Natural killer cell treated with Interleukin-12 subunit alpha and Interleukin-12 subunit beta and Interleukin-15 and Interleukin-18, amount 100 ng/mL, for 72 hours (primary cell): ENCODE results near the gene RPS18. TPM values are rescaled to one million over a fixed set of nuclear protein-coding genes. Genes with fewer than 3 reads are reported as not detected.

ENCODE experiments used
- ATAC-seq, 2 donors: fragments of 150-1000 bp; cut with Tn5 transposase in 1 of 2; sonication (Bioruptor Pico), chemical (Tn5 transposase) in 1 of 2; 2 replicates each; pipeline ENCODE4 v1.10.0; 2021
- DNase-seq: peaks from one replicate; pipeline ENCODE4 v3.0.0; 2022; ENCODE audit warnings: low spot score
- H3K27ac Mint-ChIP-seq, 2 donors: 1 replicate in 1 of 2; 2 replicates in 1 of 2; pipeline ENCODE4 v1.8.0; 2022; ENCODE audit warnings: mixed read lengths in 2 of 2, mild to moderate bottlenecking in 1 of 2, moderate library complexity in 1 of 2
- H3K27me3 Mint-ChIP-seq, 2 donors: 1 replicate in 1 of 2; 2 replicates in 1 of 2; pipeline ENCODE4 v1.8.0; 2022; ENCODE audit warnings: mixed read lengths in 2 of 2
- H3K36me3 Mint-ChIP-seq: one replicate; pipeline ENCODE4 v1.8.0; 2022; ENCODE audit warnings: mixed read lengths
- H3K4me1 Mint-ChIP-seq, 2 donors: 1 replicate in 1 of 2; 2 replicates in 1 of 2; pipeline ENCODE4 v1.8.0; 2022; ENCODE audit warnings: low read depth in 2 of 2, mixed read lengths in 2 of 2, mild to moderate bottlenecking in 1 of 2
- H3K4me3 Mint-ChIP-seq: one replicate; pipeline ENCODE4 v1.8.0; 2022; ENCODE audit warnings: mixed read lengths
- H3K9me3 Mint-ChIP-seq: 2 replicates; pipeline ENCODE4 v1.8.0; 2022; ENCODE audit warnings: mixed read lengths
- total RNA-seq, 2 donors: library from RNA; stranded (reverse); gene quantifications; one replicate each; pipeline ENCODE4 v1.2.3, GENCODE V29; 2022

Gene RPS18
- total RNA-seq, 2 donors from 2014 or later, result 1,431 to 1,446 TPM

- H3K36me3 Mint-ChIP-seq, result peaks cover 22% of the 10 kb centered on the region
- no peak for ATAC-seq
- no peaks in the 10 kb centered on the region for H3K9me3 Mint-ChIP-seq
- H3K4me3 Mint-ChIP-seq, result no peak overlapping the region
- H3K27ac Mint-ChIP-seq, result peak overlapping the region in 1 of 2 donors; percentile 81
- H3K4me1 Mint-ChIP-seq, result peaks cover 35 to 46% of the 10 kb centered on the region in 2 donors
- H3K27me3 Mint-ChIP-seq, result no peaks in the 10 kb centered on the region
- DNase-seq, result peak; percentile 41
Measured at GRCh38 chr6:33304216-33304615, 32.3 kb downstream of the RPS18 start.

- no peak for ATAC-seq
- no peak for DNase-seq
- peaks cover 26 to 37% of the 10 kb centered on the region in 2 donors for H3K4me1 Mint-ChIP-seq
- peak overlapping the region in 1 of 2 donors; percentile 81 for H3K27ac Mint-ChIP-seq
- H3K27me3 Mint-ChIP-seq, result no peaks in the 10 kb centered on the region
- peaks cover 17% of the 10 kb centered on the region for H3K36me3 Mint-ChIP-seq
- H3K9me3 Mint-ChIP-seq, result no peaks in the 10 kb centered on the region
- no peak overlapping the region for H3K4me3 Mint-ChIP-seq
Measured at GRCh38 chr6:33305052-33305451, 33.2 kb downstream of the RPS18 start.

- peaks cover 16% of the 10 kb centered on the region for H3K36me3 Mint-ChIP-seq
- ATAC-seq (no peak), DNase-seq (no peak)
- H3K27ac Mint-ChIP-seq, result peak overlapping the region in 1 of 2 donors; percentile 34
- H3K27me3 Mint-ChIP-seq, result no peaks in the 10 kb centered on the region
- peaks cover 22 to 35% of the 10 kb centered on the region in 2 donors for H3K4me1 Mint-ChIP-seq
- no peak overlapping the region for H3K4me3 Mint-ChIP-seq
- no peaks in the 10 kb centered on the region for H3K9me3 Mint-ChIP-seq
Measured at GRCh38 chr6:33306356-33306755, 34.5 kb downstream of the RPS18 start.

GRCh38 chr6:33312361-33313104 lies 40.7 kb downstream of the RPS18 start:
- H3K4me3 Mint-ChIP-seq, result peak overlapping the region; percentile 97
- peaks cover 38 to 44% of the 10 kb centered on the region in 2 donors for H3K4me1 Mint-ChIP-seq
- no peaks in the 10 kb centered on the region for H3K27me3 Mint-ChIP-seq
- H3K27ac Mint-ChIP-seq, result peak overlapping the region; percentile 95 to 97
- H3K9me3 Mint-ChIP-seq, result no peaks in the 10 kb centered on the region
- DNase-seq, result peak; percentile 83
- peak; percentile 29 to 47 for ATAC-seq
- H3K36me3 Mint-ChIP-seq, result peaks cover 7% of the 10 kb centered on the region

- Mint-ChIP-seq H3K9me3 (no peaks in the 10 kb centered on the region), H3K27me3 (no peaks in the 10 kb centered on the region), H3K4me1 (peaks cover 44 to 49% of the 10 kb centered on the region in 2 donors), H3K36me3 (peaks cover 9% of the 10 kb centered on the region), H3K27ac (peak overlapping the region; percentile 95 to 97), H3K4me3 (peak overlapping the region; percentile 97)
- ATAC-seq, result peak; percentile 2 to 31
- DNase-seq, result peak; percentile 77
Measured at GRCh38 chr6:33313105-33313708, 41.3 kb downstream of the RPS18 start.

GRCh38 chr6:33313709-33314514 lies 42.0 kb downstream of the RPS18 start, which contains the start of gene TAPBP:
TAPBP (minus strand) TSS chr6:33314078; CDS start chr6:33314041, 37 bp downstream.
- Mint-ChIP-seq H3K4me3 (peak within 1 kb of the TSS; percentile 97), H3K9me3 (no peaks in the 10 kb centered on the region), H3K36me3 (peaks cover 10% of the 10 kb centered on the region), H3K27ac (peak within 1 kb of the TSS; percentile 95 to 97), H3K27me3 (no peaks in the 10 kb centered on the region), H3K4me1 (peaks cover 44 to 51% of the 10 kb centered on the region in 2 donors)
- DNase-seq (peak; percentile 93), ATAC-seq (peak; percentile 68 to 78)

GRCh38 chr6:33314515-33314942 lies 42.7 kb downstream of the RPS18 start:
- H3K36me3 Mint-ChIP-seq, result peaks cover 14% of the 10 kb centered on the region
- peak; percentile 82 for DNase-seq
- H3K27me3 Mint-ChIP-seq, result no peaks in the 10 kb centered on the region
- H3K4me1 Mint-ChIP-seq, result peaks cover 50 to 58% of the 10 kb centered on the region in 2 donors
- peak overlapping the region; percentile 95 to 97 for H3K27ac Mint-ChIP-seq
- peak overlapping the region; percentile 97 for H3K4me3 Mint-ChIP-seq
- H3K9me3 Mint-ChIP-seq, result no peaks in the 10 kb centered on the region
- peak; percentile 44 to 50 for ATAC-seq

GRCh38 chr6:33314943-33315792 lies 43.3 kb downstream of the RPS18 start:
- DNase-seq, result peak; percentile 66
- Mint-ChIP-seq H3K27me3 (no peaks in the 10 kb centered on the region), H3K4me1 (peaks cover 56 to 64% of the 10 kb centered on the region in 2 donors)

GRCh38 chr6:33315793-33316602 lies 44.1 kb downstream of the RPS18 start:
- H3K27ac Mint-ChIP-seq, result peak overlapping the region; percentile 95 to 97
- peaks cover 62 to 70% of the 10 kb centered on the region in 2 donors for H3K4me1 Mint-ChIP-seq

More at GRCh38 chr6:33314943-33315792, 43.3 kb downstream of the RPS18 start:
- Mint-ChIP-seq H3K27ac (peak overlapping the region; percentile 95 to 97), H3K9me3 (no peaks in the 10 kb centered on the region), H3K4me3 (peak overlapping the region; percentile 97), H3K36me3 (peaks cover 20% of the 10 kb centered on the region)
- no peak for ATAC-seq

GRCh38 chr6:33316603-33317418 lies 44.9 kb downstream of the RPS18 start:
- Mint-ChIP-seq H3K27ac (peak overlapping the region in 1 of 2 donors; percentile 95), H3K4me3 (peak overlapping the region; percentile 96), H3K27me3 (no peaks in the 10 kb centered on the region), H3K9me3 (no peaks in the 10 kb centered on the region), H3K4me1 (peaks cover 65 to 71% of the 10 kb centered on the region in 2 donors), H3K36me3 (peaks cover 25% of the 10 kb centered on the region)
- DNase-seq (peak; percentile 56), ATAC-seq (no peak)

More at GRCh38 chr6:33315793-33316602, 44.1 kb downstream of the RPS18 start:
- H3K9me3 Mint-ChIP-seq, result no peaks in the 10 kb centered on the region
- H3K36me3 Mint-ChIP-seq, result peaks cover 25% of the 10 kb centered on the region
- H3K27me3 Mint-ChIP-seq, result no peaks in the 10 kb centered on the region
- no peak for DNase-seq
- peak overlapping the region; percentile 96 for H3K4me3 Mint-ChIP-seq
- ATAC-seq, result no peak

GRCh38 chr6:33317419-33317668 lies 45.5 kb downstream of the RPS18 start:
- Mint-ChIP-seq H3K4me1 (peaks cover 65 to 70% of the 10 kb centered on the region in 2 donors), H3K27ac (peak overlapping the region; percentile 99), H3K36me3 (peaks cover 30% of the 10 kb centered on the region), H3K9me3 (no peaks in the 10 kb centered on the region), H3K4me3 (peak overlapping the region; percentile 96), H3K27me3 (no peaks in the 10 kb centered on the region)
- ATAC-seq, result no peak
- no peak for DNase-seq
